Colonic mucosa (tissue), 4 donors: Measurements from ENCODE around the gene SKOR2. TPM values are rescaled to one million over a fixed set of nuclear protein-coding genes. Genes with fewer than 3 reads are reported as not detected.

Experiments
- DNase-seq: peaks from one replicate; pipeline ENCODE4 v3.0.0-alpha.2; 2020
- H3K27ac ChIP-seq: fragments of 200-600 bp; one replicate; pipeline ENCODE4 v1.8.0; 2021
- H3K27me3 ChIP-seq: fragments of 200-600 bp; one replicate; pipeline ENCODE4 v1.8.0; 2021
- H3K36me3 ChIP-seq: fragments of 200-600 bp; one replicate; pipeline ENCODE4 v1.8.0; 2021
- H3K4me1 ChIP-seq: fragments of 200-600 bp; one replicate; pipeline ENCODE4 v1.8.0; 2021; ENCODE audit warnings: mild to moderate bottlenecking
- H3K4me3 ChIP-seq: fragments of 200-600 bp; one replicate; pipeline ENCODE4 v1.8.0; 2021
- H3K9ac ChIP-seq, 2 donors: one replicate each; pipeline ENCODE4 v1.7.0; 2013; ENCODE audit warnings: control low read depth in 2 of 2, low read depth in 2 of 2, low read length in 2 of 2
- H3K9me3 ChIP-seq: fragments of 200-600 bp; one replicate; pipeline ENCODE4 v1.8.0; 2021
- CTCF ChIP-seq: fragments of 200-600 bp; IDR thresholded peaks from one replicate; pipeline ENCODE4 v1.8.0; 2022; ENCODE audit warnings: antibody characterized with exemption, mild to moderate bottlenecking
- intact Hi-C: fragments of 100-400 bp; cut with DNase I; formaldehyde crosslinking; loops from one replicate; pipeline ENCODE4 v1.14.1; 2022
- total RNA-seq, 2 donors: library from RNA; stranded (reverse); fragmentation: NEBNext Ultra II Directional in 1 of 2; extraction: Animal tissue kit (Norgen Biotek cat#: 25700) in 1 of 2; gene quantifications; one replicate each; pipeline ENCODE4 v1.2.1, GENCODE V29; 2021
- donor health status: healthy.
- donor health status: DM: no; HTN: no; CAD: no.
- donor health status: DM: no; HTN: no; CAD: no.

SKOR2 gene
- total RNA-seq, 2 donors from 2014 or later, result not detected

GRCh38 chr18:47286776-47287410 is 35.4 kb upstream of the SKOR2 start:
- intact Hi-C loops, result loop anchor here (10.0 kb wide), 1 partner anchor 182 kb away; no protein-coding TSS in a partner anchor
- no peak for DNase-seq
- H3K27me3 ChIP-seq, result no peaks in the 10 kb centered on the region
- no peak for TF ChIP-seq CTCF
- no peak overlapping the region for H3K4me3 ChIP-seq
- H3K9me3 ChIP-seq, result no peaks in the 10 kb centered on the region
- no peaks in the 10 kb centered on the region for H3K36me3 ChIP-seq
- no peaks in the 10 kb centered on the region for H3K4me1 ChIP-seq
- no peak overlapping the region for H3K9ac ChIP-seq
- no peak overlapping the region for H3K27ac ChIP-seq

- intact Hi-C loops, result loop anchor here (10.0 kb wide), 1 partner anchor 181 kb away; no protein-coding TSS in a partner anchor
- Histone ChIP-seq H3K9ac (no peak overlapping the region), H3K27me3 (no peaks in the 10 kb centered on the region), H3K36me3 (no peaks in the 10 kb centered on the region), H3K4me3 (no peak overlapping the region), H3K4me1 (no peaks in the 10 kb centered on the region), H3K9me3 (no peaks in the 10 kb centered on the region), H3K27ac (no peak overlapping the region)
- no peak for DNase-seq
- no peak for TF ChIP-seq CTCF
These were observed 34.0 kb upstream of the SKOR2 start for GRCh38 chr18:47285456-47285855.

GRCh38 chr18:47284721-47285395 is 33.4 kb upstream of the SKOR2 start:
- H3K36me3 ChIP-seq, result no peaks in the 10 kb centered on the region
- H3K27ac ChIP-seq, result no peak overlapping the region
- intact Hi-C loops, result loop anchor here (10.0 kb wide), 1 partner anchor 180 kb away; no protein-coding TSS in a partner anchor
- H3K9me3 ChIP-seq, result no peaks in the 10 kb centered on the region
- H3K9ac ChIP-seq, result no peak overlapping the region
- DNase-seq, result no peak
- TF ChIP-seq CTCF, result no peak
- no peak overlapping the region for H3K4me3 ChIP-seq
- H3K27me3 ChIP-seq, result no peaks in the 10 kb centered on the region
- H3K4me1 ChIP-seq, result no peaks in the 10 kb centered on the region

- Histone ChIP-seq H3K27me3 (no peaks in the 10 kb centered on the region), H3K9me3 (no peaks in the 10 kb centered on the region), H3K27ac (no peak overlapping the region), H3K4me1 (no peaks in the 10 kb centered on the region), H3K9ac (no peak overlapping the region), H3K4me3 (no peak overlapping the region), H3K36me3 (no peaks in the 10 kb centered on the region)
- DNase-seq, result no peak
- intact Hi-C loops, result loop anchor here (10.0 kb wide), 1 partner anchor 179 kb away; no protein-coding TSS in a partner anchor
- TF ChIP-seq CTCF, result no peak
These were observed 32.0 kb upstream of the SKOR2 start for GRCh38 chr18:47283476-47283875.

GRCh38 chr18:47280121-47280520 is 28.7 kb upstream of the SKOR2 start:
- no peaks in the 10 kb centered on the region for H3K27me3 ChIP-seq
- no peak overlapping the region for H3K4me3 ChIP-seq
- intact Hi-C loops, result loop anchor here (10.0 kb wide), 1 partner anchor 175 kb away; no protein-coding TSS in a partner anchor
- H3K9ac ChIP-seq, result no peak overlapping the region
- H3K36me3 ChIP-seq, result no peaks in the 10 kb centered on the region
- H3K9me3 ChIP-seq, result no peaks in the 10 kb centered on the region
- H3K4me1 ChIP-seq, result no peaks in the 10 kb centered on the region
- DNase-seq, result no peak
- no peak for TF ChIP-seq CTCF
- no peak overlapping the region for H3K27ac ChIP-seq
